AG10803 (cell line): ENCODE measurements around the gene EVX2.

Experiments
- DNase-seq: peaks from one replicate; pipeline ENCODE4 v3.0.0; 2010; ENCODE audit warnings: low read depth
- H3K4me3 ChIP-seq: 2 replicates; pipeline ENCODE4 v1.5.1; 2011; ENCODE audit warnings: mild to moderate bottlenecking, low read length, control low read depth
- CTCF ChIP-seq: conservative IDR thresholded peaks from 2 replicates; pipeline ENCODE4 v1.5.1; 2011; ENCODE audit warnings: mild to moderate bottlenecking, low read length, control low read depth, inconsistent platforms

Gene EVX2

GRCh38 chr2:176079285-176079830 lies 4.4 kb downstream of the EVX2 start:
- no peak overlapping the region; the same call in 1 of the 2 replicates for H3K4me3 ChIP-seq
- TF ChIP-seq CTCF = no peak
- DNase-seq = no peak

- no peak for DNase-seq
- no peak overlapping the region for H3K4me3 ChIP-seq
- TF ChIP-seq CTCF = no peak
These were observed 5.0 kb downstream of the EVX2 start for GRCh38 chr2:176078541-176079284.

GRCh38 chr2:176076796-176077195 lies 7.0 kb downstream of the EVX2 start:
- no peak for TF ChIP-seq CTCF
- DNase-seq = no peak

GRCh38 chr2:176076063-176076462 lies 7.7 kb downstream of the EVX2 start:
- TF ChIP-seq CTCF = no peak

More at GRCh38 chr2:176076796-176077195, 7.0 kb downstream of the EVX2 start:
- no peak overlapping the region for H3K4me3 ChIP-seq

DNA sequence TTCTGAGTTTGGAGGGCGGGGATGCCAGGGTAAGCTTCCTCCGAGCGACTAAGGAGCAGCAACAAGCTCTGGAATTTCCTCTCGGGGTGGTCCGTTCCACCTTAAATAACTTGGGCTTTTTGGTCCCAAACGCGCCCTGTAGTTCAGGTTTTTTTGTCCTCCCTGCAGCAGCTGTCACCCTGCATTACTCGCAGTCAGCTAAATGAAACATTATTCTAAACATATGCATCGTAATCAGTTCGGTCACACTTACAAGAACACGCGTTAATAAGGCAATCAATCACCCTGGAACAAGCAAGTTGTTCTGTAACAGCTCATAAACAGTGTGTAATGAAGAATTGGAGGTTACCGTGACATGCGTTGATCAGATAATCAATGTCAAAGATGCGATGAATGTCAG lies 8.3 kb downstream of the EVX2 start:
- TF ChIP-seq CTCF = no peak
- no peak overlapping the region for H3K4me3 ChIP-seq
- DNase-seq = no peak

More at GRCh38 chr2:176076063-176076462, 7.7 kb downstream of the EVX2 start:
- no peak overlapping the region for H3K4me3 ChIP-seq
- no peak for DNase-seq

GRCh38 chr2:176074919-176075425 lies 8.8 kb downstream of the EVX2 start:
- DNase-seq = no peak
- no peak for TF ChIP-seq CTCF
- no peak overlapping the region for H3K4me3 ChIP-seq
